Measurements from ENCODE around the gene DHX35. TPM values are rescaled to one million over a fixed set of nuclear protein-coding genes. Genes with fewer than 3 reads are reported as not detected.
"Not testable (repeated sequence)": the region's sequence is repeated elsewhere in the genome, so short reads cannot be mapped to it uniquely, and the experiment has no call there.

Gene DHX35
- total RNA-seq, 1 experiment from 2014 or later = 29.5 TPM

GRCh38 chr20:38953630-38954340 lies 8.4 kb upstream of the DHX35 start:
- Histone ChIP-seq H3K4me1 (no peaks in the 10 kb centered on the region), H3K9me3 (no peaks in the 10 kb centered on the region), H3K27me3 (replicated peaks; ENCODE audit: control insufficient read depth, insufficient read depth, low read length) (no peaks in the 10 kb centered on the region), H3K4me3 (ENCODE audit: low read depth, low read length) (no peak overlapping the region), H3K36me3 (ENCODE audit: control insufficient read depth, insufficient read depth, low read length) (peaks cover 11% of the 10 kb centered on the region)
- peaks cover 65% of the 10 kb centered on the region for H3K36me3 Mint-ChIP-seq (ENCODE audit: insufficient read depth, unreplicated experiment)
- BruUV-seq (replicated peaks) = no TSS peak
- TF ChIP-seq, protein P1, sequence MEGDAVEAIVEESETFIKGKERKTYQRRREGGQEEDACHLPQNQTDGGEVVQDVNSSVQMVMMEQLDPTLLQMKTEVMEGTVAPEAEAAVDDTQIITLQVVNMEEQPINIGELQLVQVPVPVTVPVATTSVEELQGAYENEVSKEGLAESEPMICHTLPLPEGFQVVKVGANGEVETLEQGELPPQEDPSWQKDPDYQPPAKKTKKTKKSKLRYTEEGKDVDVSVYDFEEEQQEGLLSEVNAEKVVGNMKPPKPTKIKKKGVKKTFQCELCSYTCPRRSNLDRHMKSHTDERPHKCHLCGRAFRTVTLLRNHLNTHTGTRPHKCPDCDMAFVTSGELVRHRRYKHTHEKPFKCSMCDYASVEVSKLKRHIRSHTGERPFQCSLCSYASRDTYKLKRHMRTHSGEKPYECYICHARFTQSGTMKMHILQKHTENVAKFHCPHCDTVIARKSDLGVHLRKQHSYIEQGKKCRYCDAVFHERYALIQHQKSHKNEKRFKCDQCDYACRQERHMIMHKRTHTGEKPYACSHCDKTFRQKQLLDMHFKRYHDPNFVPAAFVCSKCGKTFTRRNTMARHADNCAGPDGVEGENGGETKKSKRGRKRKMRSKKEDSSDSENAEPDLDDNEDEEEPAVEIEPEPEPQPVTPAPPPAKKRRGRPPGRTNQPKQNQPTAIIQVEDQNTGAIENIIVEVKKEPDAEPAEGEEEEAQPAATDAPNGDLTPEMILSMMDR (IDR thresholded peaks at IDR 0.05; ENCODE audit: insufficient read depth in 1 of 2, low read depth in 1 of 2, low read length in 1 of 2, severe bottlenecking in 1 of 2, unreplicated experiment in 1 of 2) = no peak
- H3K27me3 Mint-ChIP-seq (ENCODE audit: insufficient read depth, unreplicated experiment) = no peaks in the 10 kb centered on the region
- no peak overlapping the region for H3K4me3 Mint-ChIP-seq (ENCODE audit: unreplicated experiment)
- ChIA-PET POLR2A (interaction anchor here (1.0 to 1.4 kb wide), 2 partner anchors 8 to 28 kb away, joined by 3 to 6 read pairs; partner anchors contain the start of genes DHX35 and FAM83D), CTCF (interaction anchor here (0.7 to 1.7 kb wide), 3 partner anchors 8 to 62 kb away, joined by 3 to 6 read pairs (median 5); partner anchors contain the start of genes DHX35 and FAM83D)
- H3K4me1 Mint-ChIP-seq (ENCODE audit: low read depth, unreplicated experiment) = peaks cover 6% of the 10 kb centered on the region
- H3K27ac Mint-ChIP-seq (ENCODE audit: unreplicated experiment) = no peak overlapping the region
- no peaks in the 10 kb centered on the region for H3K9me3 Mint-ChIP-seq (ENCODE audit: unreplicated experiment)
- intact Hi-C loops (cut with micrococcal nuclease; ENCODE audit: unreplicated experiment) = no loop called here
- no peak for DNase-seq

- no peak for DNase-seq
- Histone ChIP-seq H3K4me3 (ENCODE audit: low read depth, low read length) (no peak overlapping the region), H3K36me3 (ENCODE audit: control insufficient read depth, insufficient read depth, low read length) (peaks cover 2% of the 10 kb centered on the region), H3K4me1 (peaks cover 6% of the 10 kb centered on the region; the same call in 1 of the 2 replicates), H3K27me3 (replicated peaks; ENCODE audit: control insufficient read depth, insufficient read depth, low read length) (no peaks in the 10 kb centered on the region), H3K9me3 (no peaks in the 10 kb centered on the region)
- ChIA-PET POLR2A (no interaction called here), CTCF (no interaction called here)
- no peak overlapping the region for H3K27ac Mint-ChIP-seq (ENCODE audit: unreplicated experiment)
- peaks cover 20% of the 10 kb centered on the region for H3K4me1 Mint-ChIP-seq (ENCODE audit: low read depth, unreplicated experiment)
- H3K9me3 Mint-ChIP-seq (ENCODE audit: unreplicated experiment) = no peaks in the 10 kb centered on the region
- intact Hi-C loops (cut with micrococcal nuclease; ENCODE audit: unreplicated experiment) = no loop called here
- no peak overlapping the region for H3K4me3 Mint-ChIP-seq (ENCODE audit: unreplicated experiment)
- TF ChIP-seq, protein P1 (IDR thresholded peaks at IDR 0.05; ENCODE audit: insufficient read depth in 1 of 2, low read depth in 1 of 2, low read length in 1 of 2, severe bottlenecking in 1 of 2, unreplicated experiment in 1 of 2) = no peak
- no peaks in the 10 kb centered on the region for H3K27me3 Mint-ChIP-seq (ENCODE audit: insufficient read depth, unreplicated experiment)
- no TSS peak for BruUV-seq (replicated peaks)
- peaks cover 46% of the 10 kb centered on the region for H3K36me3 Mint-ChIP-seq (ENCODE audit: insufficient read depth, unreplicated experiment)
Observed at GRCh38 chr20:38957235-38957876, 4.8 kb upstream of the DHX35 start.

DNA sequence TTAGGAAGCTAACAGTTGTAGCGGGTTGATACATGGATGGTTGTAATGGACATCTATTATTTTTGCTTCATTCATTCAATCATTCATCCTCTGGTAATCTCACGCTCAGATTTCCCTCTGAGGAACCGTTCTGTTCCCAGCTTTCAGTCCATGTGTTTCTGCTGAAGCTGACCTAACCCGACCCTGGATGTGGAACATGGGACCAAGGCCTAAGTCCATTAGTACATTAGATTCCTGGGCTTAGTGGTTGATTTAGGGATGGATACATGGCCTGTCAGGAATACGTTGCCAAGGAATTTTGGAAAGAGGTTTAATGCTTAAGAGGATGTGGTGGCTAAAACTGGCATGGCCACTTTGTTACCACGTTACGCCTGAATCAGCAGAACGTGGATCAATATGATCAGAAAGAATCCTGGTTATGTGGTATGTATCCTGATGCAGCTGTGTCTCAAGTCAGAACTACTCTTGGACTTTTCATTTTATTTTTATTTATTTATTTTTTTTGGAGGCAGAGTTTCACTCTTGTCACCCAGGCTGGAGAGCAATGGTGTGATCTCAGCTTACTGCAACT lies 4.1 kb upstream of the DHX35 start:
- intact Hi-C loops (cut with micrococcal nuclease; ENCODE audit: unreplicated experiment) = no loop called here
- TF ChIP-seq, protein P1 (IDR thresholded peaks at IDR 0.05; ENCODE audit: insufficient read depth in 1 of 2, low read depth in 1 of 2, low read length in 1 of 2, severe bottlenecking in 1 of 2, unreplicated experiment in 1 of 2) = no peak
- Mint-ChIP-seq H3K27ac (ENCODE audit: unreplicated experiment) (no peak overlapping the region), H3K27me3 (ENCODE audit: insufficient read depth, unreplicated experiment) (no peaks in the 10 kb centered on the region), H3K4me1 (ENCODE audit: low read depth, unreplicated experiment) (peaks cover 24% of the 10 kb centered on the region), H3K9me3 (ENCODE audit: unreplicated experiment) (no peaks in the 10 kb centered on the region), H3K36me3 (ENCODE audit: insufficient read depth, unreplicated experiment) (peaks cover 45% of the 10 kb centered on the region), H3K4me3 (ENCODE audit: unreplicated experiment) (no peak overlapping the region)
- CTCF ChIA-PET = no interaction called here
- Histone ChIP-seq H3K36me3 (ENCODE audit: control insufficient read depth, insufficient read depth, low read length) (peaks cover 2% of the 10 kb centered on the region), H3K27me3 (replicated peaks; ENCODE audit: control insufficient read depth, insufficient read depth, low read length) (no peaks in the 10 kb centered on the region), H3K4me3 (ENCODE audit: low read depth, low read length) (no peak overlapping the region), H3K9me3 (no peaks in the 10 kb centered on the region), H3K4me1 (peaks cover 9% of the 10 kb centered on the region; the same call in 1 of the 2 replicates)
- no peak for DNase-seq
- no TSS peak for BruUV-seq (replicated peaks)
- POLR2A ChIA-PET = no interaction called here

GRCh38 chr20:38960187-38960687 lies 1.9 kb upstream of the DHX35 start:
- H3K27me3 ChIP-seq (replicated peaks; ENCODE audit: control insufficient read depth, insufficient read depth, low read length); BruUV-seq (replicated peaks); intact Hi-C loops (cut with micrococcal nuclease; ENCODE audit: unreplicated experiment): not testable (repeated sequence)

More at GRCh38 chr20:38960187-38960687, 1.9 kb upstream of the DHX35 start:
- H3K9me3 Mint-ChIP-seq (ENCODE audit: unreplicated experiment); DNase-seq; H3K36me3 ChIP-seq (ENCODE audit: control insufficient read depth, insufficient read depth, low read length); POLR2A ChIA-PET; H3K9me3 ChIP-seq; H3K4me3 ChIP-seq (ENCODE audit: low read depth, low read length); H3K27me3 Mint-ChIP-seq (ENCODE audit: insufficient read depth, unreplicated experiment); CTCF ChIA-PET; H3K27ac Mint-ChIP-seq (ENCODE audit: unreplicated experiment): not testable (repeated sequence)
- Mint-ChIP-seq H3K4me3 (ENCODE audit: unreplicated experiment) (peak overlapping the region; percentile 92), H3K36me3 (ENCODE audit: insufficient read depth, unreplicated experiment) (peaks cover 23% of the 10 kb centered on the region), H3K4me1 (ENCODE audit: low read depth, unreplicated experiment) (peaks cover 20% of the 10 kb centered on the region)
- H3K4me1 ChIP-seq = peaks cover 14% of the 10 kb centered on the region; the same call in 1 of the 2 replicates

Measured in Caco-2 (cell line).